Hepatocyte (in vitro differentiated cells): ENCODE data around the gene TENM4. TPM values are rescaled to one million over a fixed set of nuclear protein-coding genes. Genes with fewer than 3 reads are reported as not detected.

Source experiments
- DNase-seq: peaks from one replicate; pipeline ENCODE4 v3.0.0-alpha.2; 2016; ENCODE audit warnings: low spot score
- H2AFZ ChIP-seq: fragments of 200-600 bp; sonication (generic); 2 replicates; pipeline ENCODE4 v1.6.0; 2016; ENCODE audit warnings: antibody characterized with exemption, mild to moderate bottlenecking
- H3K27ac ChIP-seq: fragments of 200-600 bp; sonication (generic); 2 replicates; pipeline ENCODE4 v1.5.1; 2016; ENCODE audit warnings: mild to moderate bottlenecking
- H3K27me3 ChIP-seq: fragments of 200-600 bp; sonication (generic); 2 replicates; pipeline ENCODE4 v1.6.1; 2016
- H3K36me3 ChIP-seq: fragments of 200-600 bp; sonication (generic); replicated peaks from 2 replicates; pipeline ENCODE4 v1.5.1; 2016; ENCODE audit warnings: low read depth; ENCODE audit not compliant: insufficient read depth
- H3K4me1 ChIP-seq: fragments of 200-600 bp; sonication (generic); 2 replicates; pipeline ENCODE4 v1.5.1; 2016; ENCODE audit warnings: mild to moderate bottlenecking, moderate library complexity; ENCODE audit not compliant: insufficient read depth
- H3K4me2 ChIP-seq: fragments of 200-600 bp; sonication (generic); 2 replicates; pipeline ENCODE4 v1.6.0; 2016
- H3K4me3 ChIP-seq: fragments of 200-600 bp; sonication (generic); 2 replicates; pipeline ENCODE4 v1.5.1; 2016; ENCODE audit warnings: mild to moderate bottlenecking
- H3K79me2 ChIP-seq: fragments of 200-600 bp; sonication (generic); 2 replicates; pipeline ENCODE4 v1.6.0; 2017; ENCODE audit warnings: mild to moderate bottlenecking
- H3K9me2 ChIP-seq: fragments of 200-600 bp; sonication (generic); replicated peaks from 2 replicates; pipeline ENCODE4 v1.6.0; 2017; ENCODE audit warnings: mild to moderate bottlenecking; ENCODE audit not compliant: insufficient read depth
- H3K9me3 ChIP-seq: fragments of 200-600 bp; sonication (generic); 2 replicates; pipeline ENCODE4 v1.5.1; 2016; ENCODE audit warnings: low read depth, mild to moderate bottlenecking
- H4K20me1 ChIP-seq: fragments of 200-600 bp; sonication (generic); 2 replicates; pipeline ENCODE4 v1.6.0; 2016; ENCODE audit warnings: mild to moderate bottlenecking; ENCODE audit not compliant: insufficient read depth, poor library complexity, severe bottlenecking
- EZH2 ChIP-seq: fragments of 200-600 bp; sonication (generic); IDR thresholded peaks from 2 replicates; pipeline ENCODE4 v1.6.1; 2016; ENCODE audit warnings: antibody characterized with exemption, mild to moderate bottlenecking, borderline replicate concordance
- EZH2phosphoT487 ChIP-seq: fragments of 200-600 bp; sonication (generic); IDR thresholded peaks from one replicate; pipeline ENCODE4 v1.6.1; 2018; ENCODE audit warnings: antibody characterized with exemption, mild to moderate bottlenecking, low read depth, moderate library complexity; ENCODE audit not compliant: unreplicated experiment, severe bottlenecking
- WGBS: methylation state at CpG from one replicate; pipeline ENCODE4 v1.1.6; 2016; ENCODE audit warnings: low lambda C conversion rate; ENCODE audit errors: missing lambda C conversion rate; 5-methylcytosine and 5-hydroxymethylcytosine counted together
- polyA plus RNA-seq: library from polyadenylated mRNA; unstranded; fragments of >200 nt; fragmentation: Nextera tagmentation; extraction: Ambion mirVana; gene quantifications from 2 replicates; pipeline ENCODE4 v1.2.1, GENCODE V29; 2016
- total RNA-seq: library from RNA; depleted of rRNA; stranded (reverse); fragments of >200 nt; gene quantifications from 2 replicates; pipeline ENCODE4 v1.2.3, GENCODE V29; 2014
- TF ChIP-seq, protein P1 (sequence below): fragments of 200-600 bp; sonication (generic); IDR thresholded peaks from 2 replicates; pipeline ENCODE4 v1.5.1; 2016; ENCODE audit warnings: antibody characterized with exemption, mild to moderate bottlenecking; ENCODE audit not compliant: poor library complexity

TENM4 gene
- total and polyA plus RNA-seq, 2 experiments from 2014 or later = 18.4 to 18.7 TPM

- Histone ChIP-seq H3K4me2 (no peak overlapping the region), H3K36me3 (no peaks in the 10 kb centered on the region), H4K20me1 (no peaks in the 10 kb centered on the region), H3K27ac (no peak overlapping the region), H3K9me2 (no peaks in the 10 kb centered on the region), H3K79me2 (no peaks in the 10 kb centered on the region), H3K9me3 (no peaks in the 10 kb centered on the region), H3K27me3 (no peaks in the 10 kb centered on the region), H3K4me1 (no peaks in the 10 kb centered on the region), H2AFZ (no peak overlapping the region), H3K4me3 (no peak overlapping the region)
- no peak for DNase-seq
- TF ChIP-seq EZH2phosphoT487 (no peak), EZH2 (no peak)
- TF ChIP-seq, protein P1, sequence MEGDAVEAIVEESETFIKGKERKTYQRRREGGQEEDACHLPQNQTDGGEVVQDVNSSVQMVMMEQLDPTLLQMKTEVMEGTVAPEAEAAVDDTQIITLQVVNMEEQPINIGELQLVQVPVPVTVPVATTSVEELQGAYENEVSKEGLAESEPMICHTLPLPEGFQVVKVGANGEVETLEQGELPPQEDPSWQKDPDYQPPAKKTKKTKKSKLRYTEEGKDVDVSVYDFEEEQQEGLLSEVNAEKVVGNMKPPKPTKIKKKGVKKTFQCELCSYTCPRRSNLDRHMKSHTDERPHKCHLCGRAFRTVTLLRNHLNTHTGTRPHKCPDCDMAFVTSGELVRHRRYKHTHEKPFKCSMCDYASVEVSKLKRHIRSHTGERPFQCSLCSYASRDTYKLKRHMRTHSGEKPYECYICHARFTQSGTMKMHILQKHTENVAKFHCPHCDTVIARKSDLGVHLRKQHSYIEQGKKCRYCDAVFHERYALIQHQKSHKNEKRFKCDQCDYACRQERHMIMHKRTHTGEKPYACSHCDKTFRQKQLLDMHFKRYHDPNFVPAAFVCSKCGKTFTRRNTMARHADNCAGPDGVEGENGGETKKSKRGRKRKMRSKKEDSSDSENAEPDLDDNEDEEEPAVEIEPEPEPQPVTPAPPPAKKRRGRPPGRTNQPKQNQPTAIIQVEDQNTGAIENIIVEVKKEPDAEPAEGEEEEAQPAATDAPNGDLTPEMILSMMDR = no peak
- 93% methylated on average over 2 of the region's 3 CpGs for WGBS
Measured at GRCh38 chr11:79155237-79155636, 285.6 kb downstream of the TENM4 start.

DNA sequence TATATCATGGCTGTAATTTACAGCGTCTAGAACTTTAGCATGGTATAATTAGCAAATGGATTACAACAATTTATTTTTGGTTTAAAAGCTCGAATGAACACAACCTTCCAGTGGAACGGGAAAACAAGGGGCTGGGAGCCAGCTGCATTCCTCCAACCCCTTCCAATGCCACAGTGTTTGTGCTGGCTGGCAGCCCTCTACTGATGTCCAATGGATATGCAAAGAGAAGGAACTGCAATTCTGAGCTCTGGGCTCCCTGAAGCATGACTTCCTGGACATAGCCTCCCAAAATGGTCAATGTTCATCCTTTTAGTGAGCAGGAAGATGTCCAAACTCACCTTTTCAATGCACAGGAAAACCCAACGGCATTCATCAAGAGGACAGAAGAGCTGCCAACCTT lies 288.3 kb downstream of the TENM4 start:
- H3K4me3 ChIP-seq = no peak overlapping the region
- H3K79me2 ChIP-seq = no peaks in the 10 kb centered on the region
- no peaks in the 10 kb centered on the region for H3K9me2 ChIP-seq
- no peaks in the 10 kb centered on the region for H3K4me1 ChIP-seq
- TF ChIP-seq, protein P1 = no peak
- TF ChIP-seq EZH2 (no peak), EZH2phosphoT487 (no peak)
- no peaks in the 10 kb centered on the region for H4K20me1 ChIP-seq
- H3K4me2 ChIP-seq = no peak overlapping the region
- no peaks in the 10 kb centered on the region for H3K36me3 ChIP-seq
- DNase-seq = no peak
- 88% methylated on average over 4 of the region's 4 CpGs for WGBS
- no peak overlapping the region for H2AFZ ChIP-seq
- H3K27ac ChIP-seq = no peak overlapping the region
- no peaks in the 10 kb centered on the region for H3K27me3 ChIP-seq
- no peaks in the 10 kb centered on the region for H3K9me3 ChIP-seq

GRCh38 chr11:79151396-79151795 lies 289.4 kb downstream of the TENM4 start:
- H3K4me3 ChIP-seq = no peak overlapping the region
- H3K79me2 ChIP-seq = no peaks in the 10 kb centered on the region
- H3K4me2 ChIP-seq = no peak overlapping the region
- no peaks in the 10 kb centered on the region for H3K9me3 ChIP-seq
- no peaks in the 10 kb centered on the region for H3K27me3 ChIP-seq
- H3K27ac ChIP-seq = no peak overlapping the region
- H3K36me3 ChIP-seq = no peaks in the 10 kb centered on the region
- H2AFZ ChIP-seq = no peak overlapping the region
- no peaks in the 10 kb centered on the region for H3K4me1 ChIP-seq
- 95% methylated on average over 3 of the region's 3 CpGs for WGBS
- TF ChIP-seq EZH2 = no peak
- no peaks in the 10 kb centered on the region for H3K9me2 ChIP-seq
- no peaks in the 10 kb centered on the region for H4K20me1 ChIP-seq
- DNase-seq = no peak

GRCh38 chr11:79150966-79151365 lies 289.9 kb downstream of the TENM4 start:
- Histone ChIP-seq H2AFZ (no peak overlapping the region), H3K9me2 (no peaks in the 10 kb centered on the region), H3K36me3 (no peaks in the 10 kb centered on the region), H3K4me2 (no peak overlapping the region), H3K27me3 (no peaks in the 10 kb centered on the region), H3K9me3 (no peaks in the 10 kb centered on the region), H3K79me2 (no peaks in the 10 kb centered on the region), H3K4me3 (no peak overlapping the region), H4K20me1 (no peaks in the 10 kb centered on the region), H3K27ac (no peak overlapping the region), H3K4me1 (no peaks in the 10 kb centered on the region)
- DNase-seq = no peak
- TF ChIP-seq, protein P1 = no peak
- TF ChIP-seq EZH2 = no peak
- no peak for TF ChIP-seq EZH2phosphoT487
- 48% methylated on average over 3 of the region's 3 CpGs for WGBS
